ENCODE data around the gene PAN2.
A peak's percentile ranks its signal among the peaks of the same experiment; 100 is the strongest.
"Not testable (repeated sequence)": the region's sequence is repeated elsewhere in the genome, so short reads cannot be mapped to it uniquely, and the experiment has no call there.

The PAN2 gene

GRCh38 chr12:56333679-56334489, at the start of gene PAN2:
PAN2 (minus strand) TSS chr12:56334000; CDS start chr12:56333094, 906 bp downstream.
- peak in 55 of 56 donors; percentile 80 to 97 (median 92) for DNase-seq

DNA sequence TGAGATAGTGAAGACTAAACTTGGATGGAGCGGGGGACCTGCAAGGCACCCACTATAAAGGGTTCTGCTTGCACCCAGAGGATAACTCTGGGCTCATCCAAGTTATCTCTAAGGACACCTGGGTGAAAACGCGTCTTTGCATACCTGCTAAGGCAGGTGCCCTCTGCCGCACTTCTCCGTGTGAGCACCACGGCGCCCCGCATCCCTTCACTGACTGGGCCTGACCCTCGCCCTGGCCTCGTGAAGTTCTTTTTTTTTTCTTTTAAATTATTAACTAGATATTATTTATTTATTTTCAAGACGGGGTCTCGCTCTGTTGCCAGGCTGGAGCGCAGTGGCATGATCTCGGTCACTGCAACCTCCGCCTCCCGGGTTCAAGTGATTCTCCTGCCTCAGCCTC, 48.8 kb upstream of the PAN2 start:
- DNase-seq: no peak

- no peak for DNase-seq
Measured at GRCh38 chr12:56377989-56378316, 44.2 kb upstream of the PAN2 start.

- no peak for DNase-seq
Measured at GRCh38 chr12:56377310-56377988, 43.6 kb upstream of the PAN2 start.

DNA sequence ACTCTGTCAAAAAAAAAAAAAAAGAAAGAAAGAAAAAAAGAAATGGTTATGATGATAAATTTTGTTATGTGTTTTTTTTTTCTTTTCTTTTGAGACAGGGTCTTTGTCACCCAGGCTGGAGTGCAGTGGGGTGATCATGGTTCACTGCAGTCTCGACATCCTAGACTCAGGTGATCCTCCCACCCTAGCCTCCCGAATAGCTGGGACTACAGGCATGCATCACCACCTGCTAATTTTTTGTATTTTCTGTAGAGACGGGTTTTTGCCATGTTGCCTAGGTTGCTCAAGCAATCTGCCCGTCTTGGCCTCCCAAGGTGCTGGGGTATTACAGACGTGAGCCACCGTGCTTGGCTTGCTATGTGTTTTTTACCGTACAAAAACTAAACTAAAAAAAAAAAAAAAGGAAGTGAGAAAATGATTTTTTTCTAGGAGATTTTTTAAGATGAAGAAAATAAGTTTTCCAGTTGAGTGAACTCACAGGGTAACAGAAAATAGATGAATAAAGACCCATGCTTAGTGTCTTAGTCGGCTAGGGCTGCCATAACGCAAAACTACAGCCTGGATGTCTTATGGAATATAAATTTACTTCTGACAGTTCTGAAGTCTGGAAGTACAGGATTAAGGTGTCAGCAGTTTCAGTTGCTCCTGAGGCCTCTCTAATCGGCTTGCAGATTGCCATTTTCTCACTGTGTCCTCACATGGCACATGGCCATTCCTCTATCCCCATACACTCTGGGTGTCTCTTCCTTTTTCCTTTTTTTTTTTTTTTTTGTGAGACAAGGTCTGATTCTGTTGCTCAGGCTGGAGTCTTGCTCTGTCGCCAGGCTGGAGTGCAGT, 42.0 kb upstream of the PAN2 start:
- no peak for DNase-seq

GRCh38 chr12:56374726-56375597, 41.2 kb upstream of the PAN2 start:
- DNase-seq: no peak

DNA sequence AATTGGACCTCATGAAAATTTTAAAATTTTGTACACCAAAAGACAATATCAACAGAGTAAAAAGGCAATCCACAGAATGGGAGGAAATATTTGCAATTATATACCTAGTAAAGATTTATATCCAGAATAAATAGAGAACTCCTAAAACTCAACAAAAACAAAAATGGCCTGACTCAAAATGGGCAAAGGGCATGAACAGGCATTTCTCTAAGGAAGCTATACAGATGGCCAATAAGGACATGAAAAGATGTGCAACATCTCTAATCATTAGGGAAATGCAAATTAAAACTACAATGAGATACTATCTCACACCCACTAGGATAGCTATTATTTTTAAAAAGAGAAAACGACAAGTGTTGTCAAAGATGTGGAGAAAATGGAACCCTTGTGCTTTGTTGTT, 39.7 kb upstream of the PAN2 start:
- no peak for DNase-seq

GRCh38 chr12:56366948-56367347, 33.1 kb upstream of the PAN2 start:
- no peak for DNase-seq

GRCh38 chr12:56362130-56363059, 28.6 kb upstream of the PAN2 start, which contains the start of gene APOF:
APOF (minus strand) TSS chr12:56362857; CDS start chr12:56362745, 112 bp downstream.
- DNase-seq: no peak

GRCh38 chr12:56361487-56362129, 27.8 kb upstream of the PAN2 start:
- DNase-seq: no peak

DNA sequence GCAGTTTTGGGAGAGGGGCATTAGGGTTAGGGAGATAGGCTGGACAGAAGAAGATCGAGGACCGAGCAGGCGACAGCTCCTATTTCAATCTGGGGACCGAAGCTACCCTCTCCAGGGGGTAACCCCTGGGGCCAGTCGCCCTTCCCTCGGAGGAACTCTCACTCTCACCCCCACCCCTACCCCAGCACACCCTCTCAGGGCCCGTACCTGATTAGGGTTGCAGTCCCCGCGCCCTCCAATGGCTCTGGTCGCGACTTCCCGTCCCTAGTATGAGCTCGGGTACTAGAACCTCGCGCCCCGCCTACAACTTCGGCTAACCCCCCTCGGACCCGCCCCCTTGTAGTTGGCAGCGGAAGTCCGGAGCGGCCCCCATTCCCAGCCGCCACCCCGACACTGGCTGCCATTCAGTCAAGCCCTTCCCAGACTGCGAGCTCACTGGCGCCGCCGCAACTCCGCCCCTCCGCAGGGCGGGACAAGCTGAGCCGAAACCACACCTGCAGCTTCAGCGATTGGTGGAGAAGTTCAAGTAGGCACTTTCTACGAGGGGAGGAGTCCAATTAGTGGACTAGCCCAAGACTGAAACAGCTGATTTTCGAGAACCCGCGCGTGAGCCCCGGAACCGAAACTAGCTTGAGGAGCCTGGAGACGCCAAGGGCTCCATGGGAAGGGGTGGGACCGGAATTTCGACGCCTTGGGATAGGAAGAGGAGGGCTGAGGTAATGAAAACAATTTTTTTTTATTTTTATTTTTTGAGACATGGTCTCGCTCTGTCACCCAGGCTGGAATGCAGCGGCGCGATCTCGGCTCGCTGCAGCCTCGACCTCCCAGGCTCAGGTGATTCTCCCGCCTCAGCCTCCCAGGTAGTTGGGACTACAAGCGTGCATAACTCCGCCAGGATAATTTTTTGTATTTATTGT, 26.3 kb upstream of the PAN2 start, which contains the start of gene STAT2:
STAT2 (minus strand) TSS at position 257 of the 917 bp plus-strand sequence. CDS start 3,536 bp downstream, outside the sequence.
- peak; percentile 90 to 100 (median 99) for DNase-seq

GRCh38 chr12:56358836-56359532, 25.2 kb upstream of the PAN2 start:
- DNase-seq: peak in 39 of 56 donors; percentile 7 to 68 (median 30)

DNA sequence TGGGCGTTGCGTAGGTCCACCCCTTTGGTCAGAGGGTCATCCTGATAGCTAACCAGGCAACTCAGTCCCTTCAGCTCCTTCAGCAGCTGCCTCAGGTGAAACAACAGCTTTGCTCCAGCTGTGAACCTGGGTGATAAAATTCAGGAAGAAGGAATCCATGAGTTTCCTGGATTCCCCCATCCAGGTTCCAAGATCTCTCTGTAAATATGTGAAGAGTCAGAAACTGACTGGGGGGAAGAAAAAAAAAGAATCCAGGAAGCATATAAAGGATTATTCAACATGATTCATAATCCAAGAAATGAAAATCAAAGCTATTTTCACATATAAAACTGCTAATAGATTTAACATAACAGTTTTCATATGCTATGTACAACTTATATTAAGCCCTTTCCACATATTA, 17.5 kb upstream of the PAN2 start:
- no peak for DNase-seq

DNA sequence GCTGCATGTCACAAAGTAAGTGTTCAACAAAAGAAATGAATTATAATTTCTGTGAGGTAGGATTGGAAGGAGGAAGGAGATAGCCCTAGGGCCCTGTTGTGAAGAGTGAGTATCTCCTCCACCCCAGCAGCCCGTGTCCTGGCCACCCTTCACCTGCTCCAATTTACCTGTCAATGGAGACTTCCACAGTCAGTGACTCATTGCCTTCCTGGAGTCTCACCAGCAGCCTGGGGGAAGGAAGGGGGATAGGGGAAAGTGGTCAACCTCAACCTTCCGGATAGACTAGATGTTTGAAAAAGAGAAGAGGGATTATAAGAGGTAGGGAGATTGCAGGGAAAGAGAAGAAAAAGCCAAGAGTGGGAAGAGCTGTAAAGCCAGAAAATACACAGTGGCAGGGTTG, 16.9 kb upstream of the PAN2 start:
- no peak for DNase-seq

DNA sequence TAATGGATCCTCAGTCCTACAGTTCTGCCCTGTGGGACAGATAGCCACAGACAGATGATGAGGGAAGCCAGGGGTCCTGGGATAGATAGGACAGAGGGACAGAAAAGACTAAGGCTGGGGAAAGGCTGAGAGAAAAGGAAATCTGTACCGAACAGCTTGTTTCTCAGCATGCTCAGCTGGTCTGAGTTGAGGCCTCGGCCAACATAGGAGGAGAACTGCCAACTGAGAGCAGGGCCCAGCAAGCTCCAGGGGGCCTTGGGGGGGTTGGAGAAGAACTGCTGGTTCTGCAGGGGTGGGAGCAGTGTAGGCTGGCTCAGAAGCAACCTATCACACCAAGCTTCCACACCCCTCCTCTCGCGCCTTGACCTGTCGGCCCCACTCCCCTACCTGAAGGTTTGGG, 15.0 kb upstream of the PAN2 start:
- no peak for DNase-seq

GRCh38 chr12:56347255-56347654, 13.5 kb upstream of the PAN2 start:
- not testable (repeated sequence) for DNase-seq

DNA sequence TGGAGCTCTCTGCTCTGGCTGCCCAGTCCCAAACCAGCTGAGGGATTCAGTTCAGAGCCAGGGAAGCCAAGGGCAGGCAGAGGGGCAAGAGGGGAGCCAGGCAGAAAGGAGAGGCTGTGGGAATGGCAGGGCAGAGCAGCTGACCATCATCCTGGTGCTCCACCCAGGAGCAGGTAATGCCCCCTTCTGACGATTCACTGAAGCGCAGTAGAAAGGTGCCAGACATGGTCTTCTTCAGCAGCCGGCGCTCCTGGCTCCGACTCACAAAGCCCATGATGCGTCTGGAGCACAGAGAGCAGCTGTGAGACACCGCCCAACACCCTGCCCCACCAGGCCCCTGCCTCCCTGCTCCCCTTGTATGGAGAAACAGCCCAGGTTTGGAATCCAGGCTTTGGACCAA, 12.9 kb upstream of the PAN2 start:
- no peak for DNase-seq

Data from nucleus accumbens (tissue), 56 donors.